ENCODE data around the gene PDE6B. TPM values are rescaled to one million over a fixed set of nuclear protein-coding genes. Genes with fewer than 3 reads are reported as not detected.

The PDE6B gene
- total RNA-seq, 1 experiment from 2014 or later, result 10.8 TPM

GRCh38 chr4:650461-650860, 25.1 kb downstream of the PDE6B start:
- no peak overlapping the region for H4K8ac ChIP-seq (replicated peaks; ENCODE audit: insufficient read length, low read depth, low read length)
- H2BK20ac ChIP-seq (ENCODE audit: low read depth, low read length, poor library complexity, severe bottlenecking), result no peak overlapping the region
- H3K4me1 Mint-ChIP-seq, result peaks cover 5 to 25% of the 10 kb centered on the region in 2 experiments; a peak in 3 of 4 replicates
- no peaks in the 10 kb centered on the region for H3K4me1 ChIP-seq (ENCODE audit: insufficient read depth, low read length)
- no peak overlapping the region for H3K4me3 Mint-ChIP-seq
- no peaks in the 10 kb centered on the region for H3K23me2 ChIP-seq (ENCODE audit: insufficient read length, low read depth, low read length, poor library complexity, severe bottlenecking)
- H3K14ac ChIP-seq (ENCODE audit: insufficient read depth, low read length), result no peak overlapping the region
- no peaks in the 10 kb centered on the region for H3K36me3 Mint-ChIP-seq (ENCODE audit: insufficient read depth in 1 of 3, low read depth in 3 of 3)
- H3K27me3 ChIP-seq (ENCODE audit: insufficient read depth, low read length), result no peaks in the 10 kb centered on the region
- H2BK12ac ChIP-seq (ENCODE audit: insufficient read length, low read depth, low read length), result no peak overlapping the region
- no peak overlapping the region for H2BK5ac ChIP-seq (ENCODE audit: insufficient read length, low read length)
- H4K91ac ChIP-seq (ENCODE audit: insufficient read length, low read depth, low read length), result no peak overlapping the region
- no peak for DNase-seq
- no peak overlapping the region for H3K4ac ChIP-seq (ENCODE audit: low read depth, low read length)
- H3T11ph ChIP-seq (ENCODE audit: low read length), result no peak overlapping the region
- H4K20me1 ChIP-seq (ENCODE audit: control insufficient read depth, insufficient read depth, insufficient read length), result no peaks in the 10 kb centered on the region
- WGBS (ENCODE audit: extremely low coverage, insufficient read length, low lambda C conversion rate), result no CpG with 5 or more reads among the region's 18 CpGs
- no peak overlapping the region for H3K27ac ChIP-seq (ENCODE audit: insufficient read length, low read depth, low read length)
- no peak overlapping the region for H3K56ac ChIP-seq (ENCODE audit: insufficient read length, low read depth, low read length)
- H3K79me1 ChIP-seq (ENCODE audit: insufficient read depth, low read depth, low read length, poor library complexity, severe bottlenecking), result no peaks in the 10 kb centered on the region
- H3K9ac ChIP-seq (ENCODE audit: extremely low read depth, insufficient read length, low read length), result no peak overlapping the region
- no peak for TF ChIP-seq CTCF (conservative IDR thresholded peaks at IDR 0.05)
- peaks cover 3% of the 10 kb centered on the region for H3K27me3 Mint-ChIP-seq (ENCODE audit: low read depth)
- no peak overlapping the region for H3K27ac Mint-ChIP-seq
- H3K18ac ChIP-seq (ENCODE audit: insufficient read length, low read depth, low read length), result no peak overlapping the region
- H2BK15ac ChIP-seq (ENCODE audit: low read depth, low read length), result no peak overlapping the region
- no peaks in the 10 kb centered on the region; a peak in 2 of 5 replicates for H3K9me3 Mint-ChIP-seq
- H3K79me2 ChIP-seq (ENCODE audit: insufficient read depth, low read length), result no peaks in the 10 kb centered on the region
- H2AK5ac ChIP-seq (ENCODE audit: insufficient read length, low read length), result no peak overlapping the region
- H3K9me3 ChIP-seq (ENCODE audit: control insufficient read depth, low read depth, low read length), result no peaks in the 10 kb centered on the region
- no peak overlapping the region for H2BK120ac ChIP-seq (ENCODE audit: low read depth, low read length, poor library complexity, severe bottlenecking)
- H3K4me2 ChIP-seq (ENCODE audit: insufficient read depth, insufficient read length, low read length), result no peak overlapping the region
- H3K23ac ChIP-seq (ENCODE audit: insufficient read length, low read depth, low read length), result no peak overlapping the region
- H2AFZ ChIP-seq (ENCODE audit: low read length), result no peak overlapping the region
- no peak overlapping the region for H4K5ac ChIP-seq (ENCODE audit: insufficient read length, low read depth, low read length)

Data from H9 (cell line).